Bone marrow (tissue), 2 donors: ENCODE results near the gene NPAS4.
"Not testable (repeated sequence)": the region's sequence is repeated elsewhere in the genome, so short reads cannot be mapped to it uniquely, and the experiment has no call there.

Experiments used
- DNase-seq, 2 donors: peaks; one replicate each; lab custom pipeline; 2025; lab: John Stamatoyannopoulos, UW

Gene NPAS4

GRCh38 chr11:66418168-66418985 lies 2.5 kb upstream of the NPAS4 start:
- peak; percentile 37 to 86 for DNase-seq

DNA sequence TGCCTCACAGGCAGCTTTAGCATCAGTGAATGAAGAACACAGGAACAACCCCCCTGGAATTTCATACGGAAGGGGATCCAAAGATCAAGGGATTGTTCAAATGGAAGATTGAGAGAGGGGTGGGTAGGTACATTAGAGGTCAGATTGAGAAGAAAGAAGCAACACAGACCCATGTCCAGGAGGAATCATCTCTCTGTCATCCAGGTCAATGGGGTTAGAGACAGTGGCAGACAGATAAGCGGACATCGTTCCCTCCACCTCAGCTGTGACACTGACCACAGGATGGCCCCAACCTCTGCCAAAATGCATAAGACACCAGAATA lies 1.9 kb upstream of the NPAS4 start:
- DNase-seq, result no peak

- DNase-seq, result no peak
Measured at GRCh38 chr11:66419825-66420224, 1.0 kb upstream of the NPAS4 start.

GRCh38 chr11:66421492-66422205 lies 814 bp downstream of the NPAS4 start:
- peak; percentile 47 to 81 for DNase-seq

GRCh38 chr11:66426314-66426713 lies 5.5 kb downstream of the NPAS4 start:
- no peak for DNase-seq

DNA sequence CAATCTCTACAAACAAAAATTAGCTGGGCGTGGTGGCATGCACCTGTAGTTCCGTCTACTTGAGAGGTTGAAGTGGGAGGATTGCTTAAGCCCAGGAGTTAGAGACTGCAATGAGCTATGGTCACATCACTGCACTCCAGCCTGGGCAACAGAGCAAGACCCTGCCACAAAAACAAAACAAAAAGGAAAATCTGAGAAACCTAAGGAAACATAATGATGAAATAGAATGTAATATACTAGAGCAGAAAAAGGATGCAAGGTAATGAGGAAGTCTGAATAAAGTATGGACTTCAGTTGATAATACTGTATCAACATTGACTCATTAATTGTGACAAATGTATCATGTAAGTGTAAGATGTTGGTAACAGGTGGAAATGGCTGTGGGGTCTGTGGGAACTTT lies 8.1 kb downstream of the NPAS4 start:
- DNase-seq, result no peak

- DNase-seq, result peak; percentile 59 to 73
Measured at GRCh38 chr11:66429983-66430602, 9.3 kb downstream of the NPAS4 start.

DNA sequence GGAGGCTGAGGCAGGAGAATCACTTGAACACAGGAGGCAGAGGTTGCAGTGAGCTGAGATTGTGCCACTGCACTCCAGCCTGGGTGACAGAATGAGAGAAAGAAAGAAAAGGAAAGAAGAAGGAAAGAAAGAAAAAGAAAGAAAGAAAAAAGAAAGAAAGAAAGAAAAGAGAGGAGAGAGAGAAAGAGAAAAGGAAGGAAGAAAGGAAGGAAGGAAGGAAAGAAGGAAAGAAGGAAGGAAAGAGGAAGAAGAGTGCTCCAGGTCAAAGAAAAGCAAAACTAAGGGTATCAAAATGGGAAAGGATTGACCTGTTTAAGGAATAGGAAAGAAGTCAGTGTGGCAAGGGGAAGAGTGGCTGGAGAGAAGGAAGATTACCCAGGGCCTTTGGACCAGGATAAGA lies 10.5 kb downstream of the NPAS4 start:
- DNase-seq, result not testable (repeated sequence)

GRCh38 chr11:66431871-66432329 lies 11.1 kb downstream of the NPAS4 start:
- not testable (repeated sequence) for DNase-seq

- no peak for DNase-seq
Measured at GRCh38 chr11:66432597-66432996, 11.8 kb downstream of the NPAS4 start.

DNA sequence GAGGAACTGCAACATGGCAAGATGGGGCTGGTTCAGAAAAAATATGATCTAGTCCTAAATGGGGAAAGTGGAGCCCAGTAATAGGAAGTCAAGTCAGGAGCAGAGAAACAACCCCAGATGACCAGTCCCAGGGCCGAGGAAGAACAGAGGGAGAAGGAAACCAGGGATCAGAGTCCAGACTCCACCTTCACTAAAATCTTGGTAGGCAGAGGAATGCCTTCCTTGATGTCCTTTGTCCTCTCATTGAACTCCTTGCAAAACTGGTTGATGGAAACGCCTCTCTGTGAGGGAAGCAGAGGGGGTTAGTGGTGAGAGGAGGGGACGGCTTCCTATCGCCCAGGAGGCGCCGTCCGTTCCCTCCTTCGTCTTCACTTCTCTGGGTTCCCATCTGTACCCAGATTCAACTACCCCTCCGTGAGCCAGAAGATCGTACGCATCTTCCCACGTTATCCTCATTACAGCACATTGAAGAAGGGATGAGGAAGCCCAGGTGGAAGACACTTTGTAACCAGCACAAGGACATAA lies 17.2 kb downstream of the NPAS4 start:
- DNase-seq, result no peak

- DNase-seq, result peak; percentile 56 to 87
Measured at GRCh38 chr11:66438504-66439466, 17.9 kb downstream of the NPAS4 start, which contains the start of gene MRPL11. MRPL11 (minus strand) TSS chr11:66438848; CDS start chr11:66438754, 94 bp downstream.

DNA sequence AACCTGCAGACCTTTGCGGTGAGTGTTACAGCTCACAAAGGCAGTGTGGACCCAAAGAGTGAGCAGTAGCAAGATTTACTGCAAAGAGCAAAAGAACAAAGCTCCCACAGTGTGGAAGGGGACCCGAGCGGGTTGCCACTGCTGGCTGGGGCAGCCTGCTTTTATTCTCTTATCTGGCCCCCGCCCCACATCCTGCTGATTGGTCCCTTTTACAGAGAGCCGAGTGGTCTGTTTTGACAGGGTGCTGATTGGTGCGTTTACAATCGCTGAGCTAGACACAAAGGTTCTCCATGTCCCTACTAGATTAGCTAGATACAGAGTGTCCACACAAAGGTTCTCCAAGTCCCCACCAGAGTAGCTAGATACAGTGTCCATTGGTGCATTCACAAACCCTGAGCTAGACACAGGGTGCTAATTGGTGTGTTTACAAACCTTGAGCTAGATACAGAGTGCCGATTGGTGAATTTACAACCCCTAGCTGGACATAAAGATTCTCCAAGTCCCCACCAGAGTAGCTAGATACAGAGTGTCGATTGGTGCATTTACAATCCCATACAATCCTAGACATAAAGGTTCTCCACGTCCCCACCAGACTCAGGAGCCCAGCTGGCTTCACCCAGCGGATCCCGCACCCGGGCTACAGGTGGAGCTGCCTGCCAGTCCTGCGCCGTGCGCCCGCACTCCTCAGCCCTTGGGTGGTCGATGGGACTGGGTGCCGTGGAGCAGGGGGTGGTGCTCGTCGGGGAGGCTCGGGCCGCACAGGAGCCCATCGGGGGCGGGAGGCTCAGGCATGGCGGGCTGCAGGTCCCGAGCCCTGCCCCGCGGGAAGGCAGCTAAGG lies 19.5 kb downstream of the NPAS4 start:
- not testable (repeated sequence) for DNase-seq

DNA sequence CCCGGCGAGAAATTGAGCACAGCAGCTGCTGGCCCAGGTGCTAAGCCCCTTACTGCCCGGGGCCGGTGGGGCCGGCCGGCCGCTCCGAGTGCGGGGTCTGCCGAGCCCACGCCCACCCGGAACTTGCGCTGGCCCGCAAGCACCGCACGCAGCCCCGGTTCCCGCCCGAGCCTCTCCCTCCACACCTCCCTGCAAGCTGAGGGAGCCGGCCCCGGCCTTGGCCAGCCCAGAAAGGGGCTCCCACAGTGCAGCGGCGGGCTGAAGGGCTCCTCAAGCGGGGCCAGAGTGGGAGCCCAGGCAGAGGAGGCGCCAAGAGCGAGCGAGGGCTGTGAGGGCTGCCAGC lies 20.1 kb downstream of the NPAS4 start:
- not testable (repeated sequence) for DNase-seq

DNA sequence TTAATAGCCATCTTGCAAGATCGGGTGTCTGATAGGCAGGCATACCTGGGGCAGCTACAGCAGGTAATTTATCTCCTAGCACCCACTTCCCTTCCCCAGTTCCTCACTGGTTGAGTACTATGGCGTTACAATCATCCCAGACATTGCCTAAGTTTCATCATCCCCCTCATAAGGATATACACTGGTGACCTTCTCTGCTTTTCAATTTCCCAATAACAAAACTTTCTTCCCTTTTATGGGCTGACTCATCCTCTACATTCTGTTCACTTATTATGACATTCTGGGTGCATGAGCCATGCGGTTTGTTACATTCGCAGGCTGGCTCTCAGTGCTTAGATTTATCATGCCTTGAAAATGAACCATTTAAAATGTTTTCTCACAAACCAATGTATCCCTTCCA lies 22.8 kb downstream of the NPAS4 start:
- DNase-seq, result no peak

DNA sequence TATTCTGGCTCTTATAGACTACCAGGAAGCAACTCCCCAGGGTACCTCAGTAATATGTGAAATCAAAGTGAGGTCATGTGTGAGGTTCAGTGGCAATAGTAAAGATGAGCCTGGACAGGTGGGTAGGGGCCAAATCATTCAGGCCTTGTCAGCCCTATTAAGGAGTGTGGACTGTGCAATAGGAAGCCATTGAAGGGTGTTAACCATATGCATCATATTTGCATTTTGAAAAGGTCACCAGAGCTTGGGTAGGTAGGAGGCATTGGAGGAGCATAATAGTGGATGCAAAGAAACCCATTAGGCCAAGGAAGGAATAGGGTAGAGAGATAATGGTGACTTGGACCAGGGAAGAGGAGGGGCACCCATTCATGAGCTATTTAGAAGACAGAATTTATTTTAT lies 26.2 kb downstream of the NPAS4 start:
- no peak for DNase-seq

DNA sequence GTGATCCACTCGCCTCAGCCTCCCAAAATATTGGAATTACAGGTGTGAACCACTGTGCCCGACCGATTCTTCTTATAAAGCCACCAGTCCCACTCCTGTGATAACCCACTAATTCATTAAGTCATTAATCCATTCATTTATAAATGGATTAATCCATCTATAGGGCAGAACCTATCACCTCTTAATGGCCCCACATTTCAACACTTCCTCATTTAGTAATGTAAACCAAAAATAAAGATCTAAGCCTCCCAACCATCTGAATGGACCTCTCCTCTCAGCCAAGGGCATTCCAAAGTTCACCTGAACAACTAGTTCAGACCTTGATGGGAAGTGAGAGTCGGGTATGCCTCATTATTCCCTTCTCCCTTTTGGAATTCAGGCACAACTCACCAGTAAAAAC lies 27.7 kb downstream of the NPAS4 start:
- no peak for DNase-seq

DNA sequence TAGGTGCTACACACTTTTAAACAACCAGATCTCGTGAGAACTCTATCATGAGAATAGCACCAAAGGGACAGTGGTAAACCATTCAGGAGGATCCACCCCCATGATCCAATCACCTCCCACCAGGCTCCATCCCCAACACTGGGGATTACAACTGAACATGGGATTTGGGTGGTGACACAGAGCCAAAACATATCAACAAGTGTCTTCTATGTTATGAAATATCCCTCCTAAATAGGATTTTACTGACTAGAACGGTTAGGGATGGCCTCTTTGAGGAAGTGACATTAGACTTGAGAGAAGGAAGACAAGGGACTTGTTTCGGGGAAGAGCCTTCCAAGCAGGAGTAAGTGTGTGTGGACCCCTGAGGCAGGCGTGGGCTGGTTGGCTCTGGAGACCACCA lies 29.7 kb downstream of the NPAS4 start:
- no peak for DNase-seq

DNA sequence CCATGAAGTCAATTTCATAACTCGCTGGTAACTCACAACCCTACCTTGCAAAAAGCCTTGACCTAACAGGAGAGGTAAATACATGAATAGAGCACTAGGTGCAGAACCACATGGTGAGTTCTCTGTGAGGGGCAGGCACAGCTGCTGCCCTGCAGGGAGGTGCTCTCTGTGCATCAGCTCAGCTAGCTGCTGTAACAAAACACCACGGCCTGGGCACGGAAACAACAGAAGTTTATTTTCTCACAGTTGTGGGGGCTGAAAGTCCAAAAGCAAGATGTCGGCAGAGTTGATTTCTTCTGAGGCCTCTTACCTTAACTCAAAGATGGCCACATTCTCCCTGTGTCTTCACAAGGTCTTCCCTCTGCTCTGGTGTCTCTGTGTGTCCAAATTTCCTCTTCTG lies 30.8 kb downstream of the NPAS4 start:
- DNase-seq, result no peak

- no peak for DNase-seq
Measured at GRCh38 chr11:66454247-66454646, 33.4 kb downstream of the NPAS4 start.

- no peak for DNase-seq
Measured at GRCh38 chr11:66454828-66455227, 34.0 kb downstream of the NPAS4 start.
